PC-3 (cell line): ENCODE measurements around the gene COL16A1. TPM values are rescaled to one million over a fixed set of nuclear protein-coding genes. Genes with fewer than 3 reads are reported as not detected.

Experiments
- ATAC-seq: fragments of 200-7000 bp; cut with Tn5 transposase; 2 replicates; pipeline ENCODE4 v1.9.1; 2020; ENCODE audit warnings: mild to moderate bottlenecking, moderate library complexity
- Bru-seq: library from RNA; stranded (reverse); fragments of 400-500 nt; gene quantifications from one replicate; lab custom pipeline; 2021; lab: Mats Ljungman, UMichigan
- BruChase-seq, 2 experiments: library from RNA; stranded (reverse); fragments of 400-500 nt; gene quantifications; one replicate each; lab custom pipeline; 2021; lab: Mats Ljungman, UMichigan
- BruUV-seq: library from RNA; stranded (reverse); fragments of 400-500 nt; replicated peaks from 2 replicates; lab custom pipeline; 2021; lab: Mats Ljungman, UMichigan
- CTCF ChIA-PET: fragments of 300-600 bp; sonication (Branson Sonifier 250); formaldehyde crosslinking; loops from one replicate; lab custom pipeline; 2022; ENCODE audit warnings: antibody characterized with exemption; lab: Charles Lee
- POLR2A ChIA-PET: fragments of 300-600 bp; sonication (Branson Sonifier 250); formaldehyde crosslinking; loops from one replicate; lab custom pipeline; 2022; ENCODE audit warnings: antibody characterized with exemption; ENCODE audit not compliant: unreplicated experiment; lab: Charles Lee
- DNase-seq: peaks from one replicate; pipeline ENCODE4 v3.0.0-alpha.2; 2015
- H2AFZ ChIP-seq: fragments of 300-600 bp; sonication (generic); 2 replicates; pipeline ENCODE4 v1.6.0; 2016; ENCODE audit warnings: antibody characterized with exemption, low read length
- H3F3A ChIP-seq: fragments of 300-600 bp; sonication (generic); one replicate; pipeline ENCODE4 v1.6.0; 2017; ENCODE audit warnings: antibody characterized with exemption, low read length, control low read depth, mild to moderate bottlenecking; ENCODE audit not compliant: unreplicated experiment
- H3K27ac ChIP-seq: fragments of 300-600 bp; sonication (generic); 2 replicates; pipeline ENCODE4 v1.5.1; 2016; ENCODE audit warnings: mild to moderate bottlenecking, low read length
- H3K27me3 ChIP-seq: fragments of 300-600 bp; sonication (generic); 2 replicates; pipeline ENCODE4 v1.6.1; 2016; ENCODE audit warnings: low read length, mixed read lengths
- H3K36me3 ChIP-seq: fragments of 300-600 bp; sonication (generic); 2 replicates; pipeline ENCODE4 v1.6.1; 2016; ENCODE audit warnings: low read depth, mixed run types, low read length, mixed read lengths
- H3K4me1 ChIP-seq: fragments of 300-600 bp; sonication (generic); 2 replicates; pipeline ENCODE4 v1.5.1; 2016; ENCODE audit warnings: low read length; ENCODE audit not compliant: insufficient read depth
- H3K4me2 ChIP-seq: fragments of 300-600 bp; sonication (generic); 2 replicates; pipeline ENCODE4 v1.6.0; 2016; ENCODE audit warnings: low read length
- H3K4me3 ChIP-seq: fragments of 300-600 bp; sonication (generic); 2 replicates; pipeline ENCODE4 v1.5.1; 2016; ENCODE audit warnings: mild to moderate bottlenecking, low read length, mixed read lengths
- H3K79me2 ChIP-seq: fragments of 300-600 bp; sonication (generic); 2 replicates; pipeline ENCODE4 v1.6.1; 2017; ENCODE audit warnings: low read length, mixed read lengths
- H3K9ac ChIP-seq: fragments of 300-600 bp; sonication (generic); 2 replicates; pipeline ENCODE4 v1.6.0; 2016; ENCODE audit warnings: mild to moderate bottlenecking, low read length
- H3K9me2 ChIP-seq: fragments of 300-600 bp; sonication (generic); replicated peaks from 2 replicates; pipeline ENCODE4 v1.6.1; 2016; ENCODE audit warnings: mixed run types, low read length, mixed read lengths
- H3K9me3 ChIP-seq: fragments of 300-600 bp; sonication (generic); 2 replicates; pipeline ENCODE4 v1.6.1; 2016; ENCODE audit warnings: low read length, mixed read lengths
- H4K20me1 ChIP-seq: fragments of 300-600 bp; sonication (generic); 2 replicates; pipeline ENCODE4 v1.6.1; 2016; ENCODE audit warnings: low read length, mixed read lengths
- EZH2 ChIP-seq: fragments of 300-600 bp; sonication (generic); IDR thresholded peaks from one replicate; pipeline ENCODE4 v1.6.1; 2017; ENCODE audit warnings: antibody characterized with exemption, mild to moderate bottlenecking, low read length; ENCODE audit not compliant: unreplicated experiment
- EZH2phosphoT487 ChIP-seq: fragments of 300-600 bp; sonication (generic); IDR thresholded peaks from 2 replicates; pipeline ENCODE4 v1.6.1; 2018; ENCODE audit warnings: mild to moderate bottlenecking, antibody characterized with exemption, low read length, borderline replicate concordance
- intact Hi-C: fragments of 100-400 bp; cut with micrococcal nuclease; formaldehyde crosslinking; loops from 2 replicates; pipeline ENCODE4 v1.9.0; 2023
- long read RNA-seq: library from polyadenylated mRNA; unstranded; transcript quantifications from one replicate; pipeline ENCODE4 v2.0.0, GENCODE V29; 2021; ENCODE audit not compliant: unreplicated experiment
- total RNA-seq: library from RNA; depleted of rRNA; stranded (reverse); fragments of >200 nt; gene quantifications from 2 replicates; pipeline ENCODE4 v1.2.3, GENCODE V29; 2014; rRNA removed
- TF ChIP-seq, protein P1 (sequence below): fragments of 300-600 bp; sonication (generic); conservative IDR thresholded peaks from 2 replicates; pipeline ENCODE4 v1.5.1; 2017; ENCODE audit warnings: antibody characterized with exemption, low read depth, mild to moderate bottlenecking, low read length

COL16A1 gene
- total RNA-seq: 1.7 and 5.0 TPM in 2 replicates
- percentile 25 among the genes with signal in this experiment for Bru-seq, nascent RNA
- percentile 27 among the genes with signal in this experiment for BruChase-seq, experiment 1, labeled RNA remaining after a 6-hour chase
- percentile 29 among the genes with signal in this experiment for BruChase-seq, experiment 2, labeled RNA remaining after a 2-hour chase
- long read RNA-seq, partial matches to known transcripts: 3 of 9 reads
- long read RNA-seq, other reads (novel, unspliced or antisense): 6 of 9 reads

GRCh38 chr1:31703431-31704270, at the start of gene COL16A1:
TSS of gene COL16A1 (minus strand) at chr1:31704017. CDS start at chr1:31702193, 1,824 bp downstream.
- Histone ChIP-seq H3K9me3 (no peaks in the 10 kb centered on the region), H3K4me3 (no peak within 1 kb of the TSS), H3K79me2 (no peaks in the 10 kb centered on the region), H3K4me2 (peak within 1 kb of the TSS; percentile 47), H3F3A (peaks cover 4% of the 10 kb centered on the region), H3K36me3 (no peaks in the 10 kb centered on the region), H3K4me1 (peaks cover 51% of the 10 kb centered on the region), H3K27ac (no peak within 1 kb of the TSS), H3K27me3 (no peaks in the 10 kb centered on the region), H3K9me2 (no peaks in the 10 kb centered on the region), H4K20me1 (no peaks in the 10 kb centered on the region), H2AFZ (peak within 1 kb of the TSS; percentile 37; the same call in 1 of the 2 replicates), H3K9ac (no peak within 1 kb of the TSS)
- BruUV-seq: no TSS peak
- ChIA-PET CTCF (no interaction called here), POLR2A (interaction anchor here (0.8 kb wide), 1 partner anchor 9 kb away, joined by 4 read pairs; no protein-coding TSS in a partner anchor)
- intact Hi-C loops: no loop called here
- DNase-seq (no peak), ATAC-seq (no peak)
- TF ChIP-seq EZH2phosphoT487: no peak
- TF ChIP-seq, protein P1, sequence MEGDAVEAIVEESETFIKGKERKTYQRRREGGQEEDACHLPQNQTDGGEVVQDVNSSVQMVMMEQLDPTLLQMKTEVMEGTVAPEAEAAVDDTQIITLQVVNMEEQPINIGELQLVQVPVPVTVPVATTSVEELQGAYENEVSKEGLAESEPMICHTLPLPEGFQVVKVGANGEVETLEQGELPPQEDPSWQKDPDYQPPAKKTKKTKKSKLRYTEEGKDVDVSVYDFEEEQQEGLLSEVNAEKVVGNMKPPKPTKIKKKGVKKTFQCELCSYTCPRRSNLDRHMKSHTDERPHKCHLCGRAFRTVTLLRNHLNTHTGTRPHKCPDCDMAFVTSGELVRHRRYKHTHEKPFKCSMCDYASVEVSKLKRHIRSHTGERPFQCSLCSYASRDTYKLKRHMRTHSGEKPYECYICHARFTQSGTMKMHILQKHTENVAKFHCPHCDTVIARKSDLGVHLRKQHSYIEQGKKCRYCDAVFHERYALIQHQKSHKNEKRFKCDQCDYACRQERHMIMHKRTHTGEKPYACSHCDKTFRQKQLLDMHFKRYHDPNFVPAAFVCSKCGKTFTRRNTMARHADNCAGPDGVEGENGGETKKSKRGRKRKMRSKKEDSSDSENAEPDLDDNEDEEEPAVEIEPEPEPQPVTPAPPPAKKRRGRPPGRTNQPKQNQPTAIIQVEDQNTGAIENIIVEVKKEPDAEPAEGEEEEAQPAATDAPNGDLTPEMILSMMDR: no peak
- no peak for TF ChIP-seq EZH2

- no peak for DNase-seq
- no peaks in the 10 kb centered on the region for H3K9me3 ChIP-seq
- TF ChIP-seq, protein P1: no peak
- TF ChIP-seq EZH2: no peak
- no peak for TF ChIP-seq EZH2phosphoT487
- ChIA-PET POLR2A (no interaction called here), CTCF (no interaction called here)
- H3F3A ChIP-seq: no peaks in the 10 kb centered on the region
- no peak overlapping the region for H3K4me3 ChIP-seq
- BruUV-seq: no TSS peak
- no peaks in the 10 kb centered on the region for H4K20me1 ChIP-seq
- no peaks in the 10 kb centered on the region for H3K36me3 ChIP-seq
- H3K9me2 ChIP-seq: no peaks in the 10 kb centered on the region
- intact Hi-C loops: no loop called here
- no peak for ATAC-seq
- H3K27me3 ChIP-seq: no peaks in the 10 kb centered on the region
- no peaks in the 10 kb centered on the region for H3K4me1 ChIP-seq
- no peak overlapping the region for H3K9ac ChIP-seq
- H3K4me2 ChIP-seq: no peak overlapping the region
- H2AFZ ChIP-seq: no peak overlapping the region
- H3K27ac ChIP-seq: no peak overlapping the region
- H3K79me2 ChIP-seq: no peaks in the 10 kb centered on the region
Observed at GRCh38 chr1:31752952-31753475, 49.2 kb upstream of the COL16A1 start.
